ENCODE results near the gene SFT2D1. TPM values are rescaled to one million over a fixed set of nuclear protein-coding genes. Genes with fewer than 3 reads are reported as not detected.

Gene SFT2D1
- total RNA-seq, 2 donors from 2014 or later: 40.1 to 43.8 TPM

- H3K27me3 Mint-ChIP-seq: peaks cover 22% of the 10 kb centered on the region
- ATAC-seq (replicated peaks): no peak
- no peaks in the 10 kb centered on the region for H3K9me3 Mint-ChIP-seq
- no peaks in the 10 kb centered on the region for H3K36me3 Mint-ChIP-seq (ENCODE audit: low read depth)
- H3K27ac Mint-ChIP-seq: no peak overlapping the region
- H3K4me1 Mint-ChIP-seq: no peaks in the 10 kb centered on the region
- no peak overlapping the region for H3K4me3 Mint-ChIP-seq
Observed at GRCh38 chr6:166310634-166311033, 31.7 kb downstream of the SFT2D1 start.

- H3K4me1 Mint-ChIP-seq: no peaks in the 10 kb centered on the region
- peaks cover 22% of the 10 kb centered on the region for H3K27me3 Mint-ChIP-seq
- no peaks in the 10 kb centered on the region for H3K9me3 Mint-ChIP-seq
- no peaks in the 10 kb centered on the region for H3K36me3 Mint-ChIP-seq (ENCODE audit: low read depth)
- ATAC-seq (replicated peaks): no peak
- H3K27ac Mint-ChIP-seq: no peak overlapping the region
- no peak overlapping the region for H3K4me3 Mint-ChIP-seq
Observed at GRCh38 chr6:166309977-166310376, 32.4 kb downstream of the SFT2D1 start.

- H3K4me1 Mint-ChIP-seq: no peaks in the 10 kb centered on the region
- H3K36me3 Mint-ChIP-seq (ENCODE audit: low read depth): no peaks in the 10 kb centered on the region
- H3K27ac Mint-ChIP-seq: no peak overlapping the region
- no peaks in the 10 kb centered on the region for H3K9me3 Mint-ChIP-seq
- no peak for ATAC-seq (replicated peaks)
- H3K4me3 Mint-ChIP-seq: peak overlapping the region; percentile 39
- peaks cover 28% of the 10 kb centered on the region for H3K27me3 Mint-ChIP-seq
Observed at GRCh38 chr6:166308769-166309589, 33.4 kb downstream of the SFT2D1 start.

- peak; percentile 29 for ATAC-seq (replicated peaks)
- Mint-ChIP-seq H3K27ac (no peak within 1 kb of the TSS), H3K4me1 (no peaks in the 10 kb centered on the region), H3K36me3 (ENCODE audit: low read depth) (no peaks in the 10 kb centered on the region), H3K4me3 (peak within 1 kb of the TSS; percentile 39), H3K9me3 (no peaks in the 10 kb centered on the region), H3K27me3 (peaks cover 32% of the 10 kb centered on the region)
Observed at GRCh38 chr6:166308033-166308768, 34.1 kb downstream of the SFT2D1 start, which contains the start of gene PRR18. TSS of gene PRR18 (minus strand) at chr6:166308392. CDS start at chr6:166308142, 250 bp downstream.

GRCh38 chr6:166307082-166308032, 35.0 kb downstream of the SFT2D1 start:
- Mint-ChIP-seq H3K9me3 (no peaks in the 10 kb centered on the region), H3K27ac (no peak overlapping the region), H3K4me3 (peak overlapping the region; percentile 42), H3K36me3 (ENCODE audit: low read depth) (no peaks in the 10 kb centered on the region), H3K27me3 (peaks cover 37% of the 10 kb centered on the region), H3K4me1 (no peaks in the 10 kb centered on the region)
- peak; percentile 37 for ATAC-seq (replicated peaks)

- ATAC-seq (replicated peaks): no peak
- peak overlapping the region; percentile 42 for H3K4me3 Mint-ChIP-seq
- H3K4me1 Mint-ChIP-seq: no peaks in the 10 kb centered on the region
- no peaks in the 10 kb centered on the region for H3K9me3 Mint-ChIP-seq
- no peaks in the 10 kb centered on the region for H3K36me3 Mint-ChIP-seq (ENCODE audit: low read depth)
- H3K27me3 Mint-ChIP-seq: peaks cover 42% of the 10 kb centered on the region
- H3K27ac Mint-ChIP-seq: no peak overlapping the region
Observed at GRCh38 chr6:166306378-166307081, 35.8 kb downstream of the SFT2D1 start.

- Mint-ChIP-seq H3K9me3 (no peaks in the 10 kb centered on the region), H3K36me3 (ENCODE audit: low read depth) (no peaks in the 10 kb centered on the region), H3K4me1 (no peaks in the 10 kb centered on the region), H3K4me3 (peak overlapping the region; percentile 42), H3K27me3 (peaks cover 46% of the 10 kb centered on the region), H3K27ac (no peak overlapping the region)
- no peak for ATAC-seq (replicated peaks)
Observed at GRCh38 chr6:166305562-166306117, 36.7 kb downstream of the SFT2D1 start.

- Mint-ChIP-seq H3K4me1 (no peaks in the 10 kb centered on the region), H3K9me3 (no peaks in the 10 kb centered on the region), H3K4me3 (no peak overlapping the region), H3K36me3 (ENCODE audit: low read depth) (no peaks in the 10 kb centered on the region), H3K27ac (no peak overlapping the region), H3K27me3 (peaks cover 45% of the 10 kb centered on the region)
- no peak for ATAC-seq (replicated peaks)
Observed at GRCh38 chr6:166304106-166304505, 38.2 kb downstream of the SFT2D1 start.

GRCh38 chr6:166301611-166302529, 40.5 kb downstream of the SFT2D1 start:
- Mint-ChIP-seq H3K36me3 (ENCODE audit: low read depth) (no peaks in the 10 kb centered on the region), H3K4me3 (no peak overlapping the region), H3K27me3 (peaks cover 47% of the 10 kb centered on the region), H3K4me1 (no peaks in the 10 kb centered on the region), H3K27ac (no peak overlapping the region), H3K9me3 (no peaks in the 10 kb centered on the region)
- no peak for ATAC-seq (replicated peaks)

GRCh38 chr6:166300357-166300987, 41.9 kb downstream of the SFT2D1 start:
- ATAC-seq (replicated peaks): no peak
- Mint-ChIP-seq H3K9me3 (no peaks in the 10 kb centered on the region), H3K36me3 (ENCODE audit: low read depth) (no peaks in the 10 kb centered on the region), H3K4me3 (no peak overlapping the region), H3K27me3 (peaks cover 43% of the 10 kb centered on the region), H3K4me1 (no peaks in the 10 kb centered on the region), H3K27ac (no peak overlapping the region)

GRCh38 chr6:166297606-166298005, 44.7 kb downstream of the SFT2D1 start:
- Mint-ChIP-seq H3K36me3 (ENCODE audit: low read depth) (no peaks in the 10 kb centered on the region), H3K9me3 (no peaks in the 10 kb centered on the region), H3K4me1 (no peaks in the 10 kb centered on the region), H3K27me3 (peaks cover 37% of the 10 kb centered on the region), H3K4me3 (no peak overlapping the region), H3K27ac (no peak overlapping the region)
- no peak for ATAC-seq (replicated peaks)

- no peaks in the 10 kb centered on the region for H3K4me1 Mint-ChIP-seq
- no peak overlapping the region for H3K4me3 Mint-ChIP-seq
- no peaks in the 10 kb centered on the region for H3K36me3 Mint-ChIP-seq (ENCODE audit: low read depth)
- H3K27ac Mint-ChIP-seq: no peak overlapping the region
- H3K27me3 Mint-ChIP-seq: peaks cover 35% of the 10 kb centered on the region
- ATAC-seq (replicated peaks): no peak
- no peaks in the 10 kb centered on the region for H3K9me3 Mint-ChIP-seq
Observed at GRCh38 chr6:166296035-166296883, 46.1 kb downstream of the SFT2D1 start.
